IPS-20b (cell line): Measurements from ENCODE around the gene IFNB1.

Source experiments
- H3K27ac ChIP-seq: one replicate; pipeline ENCODE4 v1.5.1; 2013; ENCODE audit warnings: low read length
- H3K27me3 ChIP-seq: 2 replicates; pipeline ENCODE4 v1.6.1; 2013; ENCODE audit warnings: mild to moderate bottlenecking, low read length, inconsistent platforms; ENCODE audit not compliant: insufficient read depth
- H3K36me3 ChIP-seq: 2 replicates; pipeline ENCODE4 v1.6.1; 2013; ENCODE audit warnings: low read depth, mild to moderate bottlenecking, inconsistent platforms, low read length, moderate library complexity; ENCODE audit not compliant: insufficient read depth
- H3K4me1 ChIP-seq: 2 replicates; pipeline ENCODE4 v1.6.1; 2013; ENCODE audit warnings: mild to moderate bottlenecking, control low read depth, inconsistent platforms, low read length, moderate library complexity; ENCODE audit not compliant: insufficient read depth
- H3K4me3 ChIP-seq: 2 replicates; pipeline ENCODE4 v1.5.1; 2013; ENCODE audit warnings: mild to moderate bottlenecking, low read length, inconsistent platforms
- H3K9ac ChIP-seq: 2 replicates; pipeline ENCODE4 v1.6.1; 2013; ENCODE audit warnings: low read depth, mild to moderate bottlenecking, inconsistent platforms, low read length, moderate library complexity
- H3K9me3 ChIP-seq: 2 replicates; pipeline ENCODE4 v1.6.1; 2013; ENCODE audit warnings: mild to moderate bottlenecking, low read depth, low read length, inconsistent platforms; ENCODE audit not compliant: insufficient read depth

IFNB1 gene

DNA sequence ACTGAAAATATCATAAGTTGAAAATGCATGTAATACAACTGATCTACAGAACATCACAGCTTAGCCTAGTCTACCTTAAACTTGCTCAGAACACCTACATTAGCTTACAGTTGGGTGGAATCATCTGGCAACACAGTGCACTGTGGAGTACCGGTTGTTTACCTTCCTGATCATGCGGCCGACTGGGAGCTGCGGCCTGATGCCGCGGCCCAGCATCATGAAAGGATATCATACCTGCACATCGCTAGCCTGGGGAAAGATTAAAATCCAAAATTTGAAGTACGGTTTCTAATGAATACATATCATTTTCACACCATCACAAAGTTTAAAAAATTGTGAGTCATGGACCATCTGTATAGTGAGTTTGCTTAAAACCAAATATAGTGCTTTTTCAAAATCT, 48.1 kb downstream of the IFNB1 start:
- Histone ChIP-seq H3K9me3 (no peaks in the 10 kb centered on the region), H3K4me1 (peaks cover 5% of the 10 kb centered on the region; the same call in 1 of the 2 replicates), H3K9ac (no peak overlapping the region), H3K36me3 (no peaks in the 10 kb centered on the region), H3K4me3 (no peak overlapping the region), H3K27me3 (peaks cover 18% of the 10 kb centered on the region; the same call in 1 of the 2 replicates), H3K27ac (no peak overlapping the region)

DNA sequence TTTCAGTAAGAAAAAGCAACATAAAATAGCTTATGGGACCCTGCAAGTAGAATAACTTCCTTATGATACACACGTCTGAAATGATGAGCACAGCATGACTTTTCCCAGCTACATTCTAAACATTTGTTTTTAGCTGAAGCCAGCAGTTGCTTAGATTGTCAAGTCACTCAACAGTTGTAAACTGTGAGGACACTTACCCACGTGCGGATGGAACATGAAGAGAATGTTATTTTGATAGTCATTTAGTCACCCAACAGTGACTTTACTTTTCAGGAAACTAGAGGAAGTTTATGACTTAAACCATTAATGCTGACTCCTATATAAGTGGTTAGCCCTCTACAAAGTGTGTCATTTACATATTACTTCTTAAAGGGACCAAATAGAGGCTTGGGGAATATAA, 49.3 kb downstream of the IFNB1 start:
- Histone ChIP-seq H3K4me1 (peaks cover 5% of the 10 kb centered on the region; the same call in 1 of the 2 replicates), H3K9ac (no peak overlapping the region), H3K9me3 (no peaks in the 10 kb centered on the region), H3K4me3 (no peak overlapping the region), H3K27me3 (peaks cover 17% of the 10 kb centered on the region; the same call in 1 of the 2 replicates), H3K36me3 (no peaks in the 10 kb centered on the region), H3K27ac (no peak overlapping the region)

GRCh38 chr9:21027295-21027694, 50.4 kb downstream of the IFNB1 start:
- no peak overlapping the region for H3K27ac ChIP-seq
- no peaks in the 10 kb centered on the region for H3K9me3 ChIP-seq
- H3K4me1 ChIP-seq: peaks cover 5% of the 10 kb centered on the region; the same call in 1 of the 2 replicates
- peaks cover 6% of the 10 kb centered on the region; the same call in 1 of the 2 replicates for H3K27me3 ChIP-seq
- no peak overlapping the region for H3K9ac ChIP-seq
- H3K36me3 ChIP-seq: no peaks in the 10 kb centered on the region
- no peak overlapping the region for H3K4me3 ChIP-seq
